BE2C (cell line): ENCODE data around the gene TATDN2.

Experiments
- DNase-seq: peaks from one replicate; pipeline ENCODE4 v3.0.0-alpha.2; 2020
- H3K27me3 ChIP-seq: fragments of 250-450 bp; sonication (Bioruptor Pico); 2 replicates; pipeline ENCODE4 v1.5.1; 2020; ENCODE audit warnings: mild to moderate bottlenecking
- H3K36me3 ChIP-seq: fragments of 250-450 bp; sonication (Bioruptor Pico); 2 replicates; pipeline ENCODE4 v1.5.1; 2020; ENCODE audit warnings: mild to moderate bottlenecking
- H3K4me1 ChIP-seq: fragments of 250-450 bp; sonication (Bioruptor Pico); 2 replicates; pipeline ENCODE4 v1.5.1; 2020
- H3K4me3 ChIP-seq: 2 replicates; pipeline ENCODE4 v1.5.1; 2011; ENCODE audit warnings: low read depth, low read length
- H3K9me3 ChIP-seq: fragments of 250-450 bp; sonication (Bioruptor Pico); 2 replicates; pipeline ENCODE4 v1.5.1; 2020
- CTCF ChIP-seq: IDR thresholded peaks from 2 replicates; pipeline ENCODE4 v1.5.1; 2012; ENCODE audit warnings: mild to moderate bottlenecking, low read depth, low read length

The TATDN2 gene

GRCh38 chr3:10244009-10244408, 4.2 kb upstream of the TATDN2 start:
- no peaks in the 10 kb centered on the region for H3K4me1 ChIP-seq
- H3K4me3 ChIP-seq, result no peak overlapping the region
- no peaks in the 10 kb centered on the region for H3K9me3 ChIP-seq
- no peak for TF ChIP-seq CTCF
- no peaks in the 10 kb centered on the region for H3K27me3 ChIP-seq
- no peak for DNase-seq
- no peaks in the 10 kb centered on the region for H3K36me3 ChIP-seq

- H3K36me3 ChIP-seq, result no peaks in the 10 kb centered on the region
Measured at GRCh38 chr3:10245081-10245712, 3.1 kb upstream of the TATDN2 start.

GRCh38 chr3:10247679-10248183, 528 bp upstream of the TATDN2 start:
- no peak for TF ChIP-seq CTCF
- no peaks in the 10 kb centered on the region for H3K9me3 ChIP-seq
- H3K4me1 ChIP-seq, result no peaks in the 10 kb centered on the region
- H3K27me3 ChIP-seq, result no peaks in the 10 kb centered on the region
- DNase-seq, result no peak
- no peaks in the 10 kb centered on the region for H3K36me3 ChIP-seq
- H3K4me3 ChIP-seq, result no peak overlapping the region

More at GRCh38 chr3:10245081-10245712, 3.1 kb upstream of the TATDN2 start:
- no peak overlapping the region for H3K4me3 ChIP-seq
- no peaks in the 10 kb centered on the region for H3K27me3 ChIP-seq
- no peak for DNase-seq
- TF ChIP-seq CTCF, result no peak
- H3K9me3 ChIP-seq, result no peaks in the 10 kb centered on the region
- no peaks in the 10 kb centered on the region for H3K4me1 ChIP-seq

- H3K4me1 ChIP-seq, result no peaks in the 10 kb centered on the region
- DNase-seq, result peak; percentile 10
- no peaks in the 10 kb centered on the region for H3K27me3 ChIP-seq
- H3K4me3 ChIP-seq, result peak overlapping the region; percentile 87
- peaks cover 4% of the 10 kb centered on the region; the same call in 1 of the 2 replicates for H3K36me3 ChIP-seq
- H3K9me3 ChIP-seq, result no peaks in the 10 kb centered on the region
- no peak for TF ChIP-seq CTCF
Measured at GRCh38 chr3:10248984-10249748, 907 bp downstream of the TATDN2 start.

GRCh38 chr3:10249833-10250232, 1.6 kb downstream of the TATDN2 start:
- no peak for DNase-seq
- no peaks in the 10 kb centered on the region for H3K9me3 ChIP-seq
- TF ChIP-seq CTCF, result no peak
- H3K27me3 ChIP-seq, result no peaks in the 10 kb centered on the region
- H3K36me3 ChIP-seq, result peaks cover 4% of the 10 kb centered on the region; the same call in 1 of the 2 replicates
- H3K4me1 ChIP-seq, result no peaks in the 10 kb centered on the region
- peak overlapping the region; percentile 87 for H3K4me3 ChIP-seq

- peaks cover 4% of the 10 kb centered on the region; the same call in 1 of the 2 replicates for H3K36me3 ChIP-seq
- DNase-seq, result no peak
- no peak for TF ChIP-seq CTCF
- no peak overlapping the region; the same call in 1 of the 2 replicates for H3K4me3 ChIP-seq
- H3K27me3 ChIP-seq, result no peaks in the 10 kb centered on the region
- H3K4me1 ChIP-seq, result no peaks in the 10 kb centered on the region
- H3K9me3 ChIP-seq, result no peaks in the 10 kb centered on the region
Measured at GRCh38 chr3:10251006-10251405, 2.7 kb downstream of the TATDN2 start.
